HEK293 (cell line): ENCODE results near the gene MN1.

Source experiments
- CTCF ChIA-PET: fragments of 350-600 bp; formaldehyde crosslinking; extraction: SDS; loops from one replicate; lab custom pipeline; 2021; ENCODE audit warnings: antibody characterized with exemption; lab: Yijun Ruan, JAX
- POLR2A ChIA-PET: fragments of 300-600 bp; formaldehyde crosslinking; extraction: SDS; loops from one replicate; lab custom pipeline; 2020; ENCODE audit warnings: antibody characterized with exemption, inconsistent platforms; lab: Yijun Ruan, JAX
- H3K27ac ChIP-seq: fragments of 200-500 bp; sonication (Bioruptor generic); 2 replicates; pipeline ENCODE4 v1.5.1; 2014; ENCODE audit warnings: low read depth, low read length, control low read depth, inconsistent platforms; ENCODE audit errors: extremely low read depth
- H3K36me3 ChIP-seq, 2 experiments: fragments of 200-500 bp in 1 of 2; sonication (Bioruptor generic) in 1 of 2; 1 replicate in 1 of 2; 2 replicates in 1 of 2; pipeline ENCODE4 v1.5.1; 2014 to 2017; ENCODE audit warnings: inconsistent platforms in 2 of 2, low read length in 2 of 2; ENCODE audit not compliant: control insufficient read depth in 2 of 2, insufficient read depth in 1 of 2
- H3K4me1 ChIP-seq: fragments of 200-500 bp; sonication (Bioruptor generic); 2 replicates; pipeline ENCODE4 v1.5.1; 2014; ENCODE audit warnings: mild to moderate bottlenecking, low read length, inconsistent platforms; ENCODE audit not compliant: control insufficient read depth, insufficient read depth
- H3K4me3 ChIP-seq: 2 replicates; pipeline ENCODE4 v1.5.1; 2011; ENCODE audit warnings: low read depth, mild to moderate bottlenecking, control low read depth, low read length, moderate library complexity
- H3K9me3 ChIP-seq: fragments of 200-500 bp; sonication (Bioruptor generic); 2 replicates; pipeline ENCODE4 v1.5.1; 2014; ENCODE audit warnings: low read depth, low read length, inconsistent platforms; ENCODE audit not compliant: control insufficient read depth, insufficient read depth
- KLF8 ChIP-seq: fragments of 450-650 bp; formaldehyde crosslinking; IDR thresholded peaks from 2 replicates; pipeline ENCODE4 v1.5.1; 2016; ENCODE audit warnings: missing biosample characterization, missing genetic modification characterization
- PRDM1 ChIP-seq: fragments of 450-650 bp; formaldehyde crosslinking; IDR thresholded peaks from 2 replicates; pipeline ENCODE4; 2016; ENCODE audit warnings: missing biosample characterization, missing genetic modification characterization
- TRIM28 ChIP-seq: IDR thresholded peaks from 2 replicates; pipeline ENCODE4 v1.6.1; 2011; ENCODE audit warnings: low read length, control low read depth, borderline replicate concordance
- ZBTB10 ChIP-seq: fragments of 450-650 bp; formaldehyde crosslinking; IDR thresholded peaks from 2 replicates; pipeline ENCODE4 v1.5.1; 2016; ENCODE audit warnings: missing biosample characterization, missing genetic modification characterization
- ZBTB20 ChIP-seq: fragments of 450-650 bp; formaldehyde crosslinking; IDR thresholded peaks from 2 replicates; pipeline ENCODE4 v1.5.1; 2016; ENCODE audit warnings: missing biosample characterization, missing genetic modification characterization
- ZNF146 ChIP-seq: fragments of 450-650 bp; formaldehyde crosslinking; IDR thresholded peaks from 2 replicates; pipeline ENCODE4 v1.5.1; 2016; ENCODE audit warnings: missing biosample characterization, missing genetic modification characterization
- ZNF148 ChIP-seq: fragments of 450-650 bp; formaldehyde crosslinking; IDR thresholded peaks from 2 replicates; pipeline ENCODE4 v1.5.0; 2017; ENCODE audit warnings: missing biosample characterization, missing genetic modification characterization, borderline replicate concordance
- ZNF157 ChIP-seq: fragments of 450-650 bp; formaldehyde crosslinking; IDR thresholded peaks from 2 replicates; pipeline ENCODE4 v1.5.1; 2016; ENCODE audit warnings: missing biosample characterization, missing genetic modification characterization
- ZNF221 ChIP-seq: fragments of 450-650 bp; formaldehyde crosslinking; IDR thresholded peaks from 2 replicates; pipeline ENCODE4 v1.5.1; 2017; ENCODE audit warnings: missing biosample characterization, missing genetic modification characterization, borderline replicate concordance
- ZNF324 ChIP-seq: fragments of 450-650 bp; formaldehyde crosslinking; IDR thresholded peaks from 2 replicates; pipeline ENCODE4 v1.5.1; 2016; ENCODE audit warnings: missing biosample characterization, missing genetic modification characterization
- ZNF366 ChIP-seq: fragments of 450-650 bp; formaldehyde crosslinking; conservative IDR thresholded peaks from 2 replicates; pipeline ENCODE4 v1.5.1; 2016; ENCODE audit warnings: missing biosample characterization, missing genetic modification characterization
- ZNF426 ChIP-seq: fragments of 450-650 bp; formaldehyde crosslinking; IDR thresholded peaks from 2 replicates; pipeline ENCODE4 v1.5.1; 2017; ENCODE audit warnings: missing biosample characterization, missing genetic modification characterization, mild to moderate bottlenecking, inconsistent platforms, moderate library complexity
- ZNF529 ChIP-seq: fragments of 450-650 bp; formaldehyde crosslinking; IDR thresholded peaks from 2 replicates; pipeline ENCODE4 v1.5.1; 2017; ENCODE audit warnings: missing genetic modification characterization, missing biosample characterization; ENCODE audit not compliant: insufficient replicate concordance
- ZNF544 ChIP-seq: fragments of 450-650 bp; formaldehyde crosslinking; IDR thresholded peaks from 2 replicates; pipeline ENCODE4 v1.5.0; 2017; ENCODE audit warnings: missing biosample characterization, missing genetic modification characterization
- ZNF548 ChIP-seq: fragments of 450-650 bp; formaldehyde crosslinking; IDR thresholded peaks from 2 replicates; pipeline ENCODE4 v1.5.1; 2016; ENCODE audit warnings: missing biosample characterization, missing genetic modification characterization
- ZNF560 ChIP-seq: fragments of 450-650 bp; formaldehyde crosslinking; IDR thresholded peaks from 2 replicates; pipeline ENCODE4 v1.5.1; 2017; ENCODE audit warnings: missing biosample characterization, missing genetic modification characterization, borderline replicate concordance
- ZNF571 ChIP-seq: fragments of 450-650 bp; formaldehyde crosslinking; IDR thresholded peaks from 2 replicates; pipeline ENCODE4 v1.5.0; 2017; ENCODE audit warnings: missing biosample characterization, missing genetic modification characterization
- ZNF596 ChIP-seq: fragments of 450-650 bp; IDR thresholded peaks from 2 replicates; pipeline ENCODE4 v1.5.0; 2018; ENCODE audit warnings: missing biosample characterization, mild to moderate bottlenecking, missing genetic modification characterization, moderate library complexity
- ZNF621 ChIP-seq: fragments of 450-650 bp; formaldehyde crosslinking; IDR thresholded peaks from 2 replicates; pipeline ENCODE4 v1.5.1; 2017; ENCODE audit warnings: missing biosample characterization, missing genetic modification characterization
- ZNF623 ChIP-seq: fragments of 450-650 bp; formaldehyde crosslinking; IDR thresholded peaks from 2 replicates; pipeline ENCODE4 v1.5.1; 2016; ENCODE audit warnings: missing biosample characterization, missing genetic modification characterization
- ZNF645 ChIP-seq: fragments of 450-650 bp; formaldehyde crosslinking; IDR thresholded peaks from 2 replicates; pipeline ENCODE4; 2016; ENCODE audit warnings: missing biosample characterization, missing genetic modification characterization
- ZNF664 ChIP-seq: fragments of 450-650 bp; formaldehyde crosslinking; IDR thresholded peaks from 2 replicates; pipeline ENCODE4 v1.5.1; 2016; ENCODE audit warnings: missing biosample characterization, missing genetic modification characterization

Gene MN1

GRCh38 chr22:27816552-27816951 lies 15.0 kb upstream of the MN1 start:
- Histone ChIP-seq H3K4me1 (no peaks in the 10 kb centered on the region), H3K4me3 (no peak overlapping the region), H3K9me3 (no peaks in the 10 kb centered on the region), H3K36me3 (no peaks in the 10 kb centered on the region), H3K27ac (no peak overlapping the region)
- ChIA-PET CTCF (interaction anchor here (1.8 kb wide), 1 partner anchor 9 kb away, joined by 4 read pairs; no protein-coding TSS in a partner anchor), POLR2A (no interaction called here)
- TF ChIP-seq ZNF529 (tag by site-specific recombination) = no peak
- peak; percentile 77; the same call in 1 of the 2 replicates for TF ChIP-seq ZNF645
- no peak for TF ChIP-seq ZNF157
- no peak for TF ChIP-seq KLF8
- peak; percentile 94 for TF ChIP-seq PRDM1 (tag by site-specific recombination)
- TF ChIP-seq ZNF324 (tag by site-specific recombination) = no peak
- no peak for TF ChIP-seq ZNF623 (tag by site-specific recombination)
- TF ChIP-seq TRIM28 = no peak
- peak; percentile 85; the same call in 1 of the 2 replicates for TF ChIP-seq ZNF148
- TF ChIP-seq ZBTB20 (tag by site-specific recombination) = no peak
- 0 out of 2 replicates have a peak, but pooled peaks have one; percentile 37 for TF ChIP-seq ZNF544 (tag by site-specific recombination)
- TF ChIP-seq ZNF221 (tag by site-specific recombination) = no peak
- peak; percentile 99 for TF ChIP-seq ZNF366
- no peak for TF ChIP-seq ZNF548
- TF ChIP-seq ZNF571 = 0 out of 2 replicates have a peak, but pooled peaks have one; percentile 55
- 0 out of 2 replicates have a peak, but pooled peaks have one; percentile 41 for TF ChIP-seq ZNF621 (tag by site-specific recombination)

- Histone ChIP-seq H3K36me3 (no peaks in the 10 kb centered on the region), H3K4me1 (no peaks in the 10 kb centered on the region), H3K4me3 (no peak overlapping the region), H3K9me3 (no peaks in the 10 kb centered on the region)
- ChIA-PET POLR2A (no interaction called here), CTCF (interaction anchor here (1.8 kb wide), 1 partner anchor 9 kb away, joined by 4 read pairs; no protein-coding TSS in a partner anchor)
- TF ChIP-seq ZNF146 (tag by site-specific recombination) (no peak), ZBTB10 (tag by site-specific recombination) (no peak), ZNF664 (tag by site-specific recombination) (peak; percentile 77), ZNF426 (tag by site-specific recombination) (no peak), ZNF623 (tag by site-specific recombination) (peak; percentile 92), ZNF560 (tag by site-specific recombination) (no peak), ZNF596 (no peak)
- TF ChIP-seq, all 188 proteins: peak for 2
- no peak overlapping the region for H3K27ac ChIP-seq
Measured at GRCh38 chr22:27815826-27816530, 14.4 kb upstream of the MN1 start.
